MCF 10A (cell line): ENCODE results near the gene CCDC33. TPM values are rescaled to one million over a fixed set of nuclear protein-coding genes. Genes with fewer than 3 reads are reported as not detected.

Experiments
- BruUV-seq: library from RNA; stranded (reverse); fragments of 400-500 nt; replicated peaks from 2 replicates; lab custom pipeline; 2021; lab: Mats Ljungman, UMichigan
- CTCF ChIA-PET: fragments of 300-600 bp; sonication (Branson Sonifier 250); formaldehyde crosslinking; extraction: SDS; loops from one replicate; lab custom pipeline; 2021; ENCODE audit warnings: antibody characterized with exemption, inconsistent platforms; lab: Yijun Ruan, JAX
- POLR2A ChIA-PET: fragments of 300-600, 350-650 bp; sonication (Branson Sonifier 250); formaldehyde crosslinking; extraction: SDS; loops from one replicate; lab custom pipeline; 2020; ENCODE audit warnings: antibody characterized with exemption, inconsistent platforms; lab: Yijun Ruan, JAX
- DNase-seq: peaks from one replicate; pipeline ENCODE4 v3.0.0-alpha.2; 2018; ENCODE audit not compliant: unreplicated experiment
- H3K27ac Mint-ChIP-seq: one replicate; pipeline ENCODE4 v1.8.0; 2022; ENCODE audit warnings: mild to moderate bottlenecking, low read depth, mixed read lengths; ENCODE audit not compliant: unreplicated experiment
- H3K27me3 Mint-ChIP-seq: one replicate; pipeline ENCODE4 v1.8.0; 2022; ENCODE audit warnings: mixed read lengths; ENCODE audit not compliant: insufficient read depth, unreplicated experiment
- H3K36me3 Mint-ChIP-seq: one replicate; pipeline ENCODE4 v1.8.0; 2022; ENCODE audit warnings: mild to moderate bottlenecking, moderate library complexity, mixed read lengths; ENCODE audit not compliant: insufficient read depth, unreplicated experiment
- H3K4me1 Mint-ChIP-seq: one replicate; pipeline ENCODE4 v1.8.0; 2022; ENCODE audit warnings: mixed read lengths; ENCODE audit not compliant: insufficient read depth, unreplicated experiment
- H3K4me3 Mint-ChIP-seq: one replicate; pipeline ENCODE4 v1.8.0; 2022; ENCODE audit warnings: mild to moderate bottlenecking, moderate library complexity, mixed read lengths; ENCODE audit not compliant: unreplicated experiment
- H3K9me3 Mint-ChIP-seq: one replicate; pipeline ENCODE4 v1.8.0; 2022; ENCODE audit warnings: mixed read lengths; ENCODE audit not compliant: unreplicated experiment
- intact Hi-C: fragments of 100-400 bp; cut with micrococcal nuclease; formaldehyde crosslinking; loops from 2 replicates; pipeline ENCODE4 v1.14.1; 2022
- total RNA-seq: library from RNA; stranded (reverse); gene quantifications from 2 replicates; pipeline ENCODE4 v1.2.3, GENCODE V29; 2022
- TF ChIP-seq, protein P1 (sequence below): fragments of 200-600 bp; IDR thresholded peaks from one replicate; pipeline ENCODE4 v1.8.0; 2022; ENCODE audit warnings: antibody characterized with exemption, mild to moderate bottlenecking; ENCODE audit not compliant: unreplicated experiment

CCDC33 gene
- total RNA-seq, 1 experiment from 2014 or later, result not detected

GRCh38 chr15:74345051-74345450 lies 108.9 kb downstream of the CCDC33 start:
- DNase-seq, result no peak
- ChIA-PET CTCF (no interaction called here), POLR2A (no interaction called here)
- intact Hi-C loops, result no loop called here
- Mint-ChIP-seq H3K9me3 (no peaks in the 10 kb centered on the region), H3K4me3 (no peak overlapping the region), H3K4me1 (peaks cover 8% of the 10 kb centered on the region), H3K27me3 (no peaks in the 10 kb centered on the region), H3K27ac (no peak overlapping the region), H3K36me3 (peaks cover 5% of the 10 kb centered on the region)
- TF ChIP-seq, protein P1, sequence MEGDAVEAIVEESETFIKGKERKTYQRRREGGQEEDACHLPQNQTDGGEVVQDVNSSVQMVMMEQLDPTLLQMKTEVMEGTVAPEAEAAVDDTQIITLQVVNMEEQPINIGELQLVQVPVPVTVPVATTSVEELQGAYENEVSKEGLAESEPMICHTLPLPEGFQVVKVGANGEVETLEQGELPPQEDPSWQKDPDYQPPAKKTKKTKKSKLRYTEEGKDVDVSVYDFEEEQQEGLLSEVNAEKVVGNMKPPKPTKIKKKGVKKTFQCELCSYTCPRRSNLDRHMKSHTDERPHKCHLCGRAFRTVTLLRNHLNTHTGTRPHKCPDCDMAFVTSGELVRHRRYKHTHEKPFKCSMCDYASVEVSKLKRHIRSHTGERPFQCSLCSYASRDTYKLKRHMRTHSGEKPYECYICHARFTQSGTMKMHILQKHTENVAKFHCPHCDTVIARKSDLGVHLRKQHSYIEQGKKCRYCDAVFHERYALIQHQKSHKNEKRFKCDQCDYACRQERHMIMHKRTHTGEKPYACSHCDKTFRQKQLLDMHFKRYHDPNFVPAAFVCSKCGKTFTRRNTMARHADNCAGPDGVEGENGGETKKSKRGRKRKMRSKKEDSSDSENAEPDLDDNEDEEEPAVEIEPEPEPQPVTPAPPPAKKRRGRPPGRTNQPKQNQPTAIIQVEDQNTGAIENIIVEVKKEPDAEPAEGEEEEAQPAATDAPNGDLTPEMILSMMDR, result no peak
- BruUV-seq, result no TSS peak

DNA sequence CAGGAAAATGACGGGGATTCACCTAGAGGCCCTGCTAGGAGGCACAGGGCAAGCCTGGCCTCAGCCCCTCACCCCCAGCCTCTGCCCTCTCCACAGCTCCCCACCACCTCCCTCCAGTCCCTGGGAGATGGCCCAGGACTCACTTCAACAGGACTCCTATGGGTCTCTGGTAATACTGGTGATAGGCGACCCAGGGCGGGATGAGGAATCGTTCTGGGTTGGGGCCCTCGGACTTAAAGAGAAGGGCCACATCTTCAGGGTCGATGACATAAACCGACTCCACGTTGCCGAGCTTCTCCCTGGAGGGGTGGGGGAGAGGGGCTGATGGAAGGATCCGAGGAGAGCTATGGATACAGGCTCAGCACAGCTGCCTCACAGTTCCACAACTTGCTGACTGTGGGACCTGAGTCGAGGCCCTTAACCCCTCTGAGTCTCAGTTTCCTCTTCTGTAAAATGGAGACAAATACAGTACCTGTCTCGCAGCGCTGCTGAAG lies 111.7 kb downstream of the CCDC33 start:
- ChIA-PET CTCF (interaction anchor here (0.6 to 0.9 kb wide), 4 partner anchors 10 to 391 kb away, joined by 3 read pairs; no protein-coding TSS in a partner anchor), POLR2A (interaction anchor here (0.7 kb wide), 1 partner anchor 10 kb away, joined by 4 read pairs; no protein-coding TSS in a partner anchor)
- intact Hi-C loops, result no loop called here
- Mint-ChIP-seq H3K9me3 (no peaks in the 10 kb centered on the region), H3K36me3 (peaks cover 3% of the 10 kb centered on the region), H3K27ac (no peak overlapping the region), H3K4me1 (peaks cover 5% of the 10 kb centered on the region), H3K27me3 (no peaks in the 10 kb centered on the region), H3K4me3 (no peak overlapping the region)
- no TSS peak for BruUV-seq
- TF ChIP-seq, protein P1, result no peak
- DNase-seq, result no peak

GRCh38 chr15:74349241-74349778 lies 113.2 kb downstream of the CCDC33 start:
- POLR2A ChIA-PET, result no interaction called here
- intact Hi-C loops, result no loop called here
- no peak overlapping the region for H3K27ac Mint-ChIP-seq
- DNase-seq, result no peak
- peaks cover 5% of the 10 kb centered on the region for H3K4me1 Mint-ChIP-seq
- TF ChIP-seq, protein P1, result no peak
- peaks cover 4% of the 10 kb centered on the region for H3K27me3 Mint-ChIP-seq
- CTCF ChIA-PET, result no interaction called here
- no peaks in the 10 kb centered on the region for H3K36me3 Mint-ChIP-seq
- no peak overlapping the region for H3K4me3 Mint-ChIP-seq
- no TSS peak for BruUV-seq
- no peaks in the 10 kb centered on the region for H3K9me3 Mint-ChIP-seq

GRCh38 chr15:74350295-74351275 lies 114.5 kb downstream of the CCDC33 start:
- no TSS peak for BruUV-seq
- no peaks in the 10 kb centered on the region for H3K36me3 Mint-ChIP-seq
- intact Hi-C loops, result no loop called here
- no peak for DNase-seq
- peaks cover 17% of the 10 kb centered on the region for H3K27me3 Mint-ChIP-seq
- POLR2A ChIA-PET, result interaction anchor here (0.7 kb wide), 1 partner anchor 346 kb away, joined by 3 read pairs; no protein-coding TSS in a partner anchor
- TF ChIP-seq, protein P1, result no peak
- peaks cover 10% of the 10 kb centered on the region for H3K4me1 Mint-ChIP-seq
- no peaks in the 10 kb centered on the region for H3K9me3 Mint-ChIP-seq
- H3K4me3 Mint-ChIP-seq, result no peak overlapping the region
- H3K27ac Mint-ChIP-seq, result no peak overlapping the region
- CTCF ChIA-PET, result interaction anchor here (0.5 to 1.1 kb wide), 5 partner anchors 15 to 314 kb away, joined by 3 to 4 read pairs (median 3); no protein-coding TSS in a partner anchor
